Keratinocyte (primary cell): Measurements from ENCODE around the gene RRBP1. TPM values are rescaled to one million over a fixed set of nuclear protein-coding genes. Genes with fewer than 3 reads are reported as not detected.

Experiments used
- DNase-seq: peaks from one replicate; pipeline ENCODE4 v3.0.0-alpha.2; 2011; ENCODE audit warnings: low read depth, missing footprints, low spot score
- FAIRE-seq: peaks from 2 replicates; lab custom pipeline; 2011; peaks lifted over from hg19 to GRCh38; lab: Jason Lieb, UNC
- H2AFZ ChIP-seq: 2 replicates; pipeline ENCODE4 v1.6.0; 2012; ENCODE audit warnings: low read length, control low read depth, inconsistent platforms; ENCODE audit not compliant: control insufficient read depth
- H3K27ac ChIP-seq: 2 replicates; pipeline ENCODE4 v1.5.1; 2011; ENCODE audit warnings: low read length; ENCODE audit not compliant: control insufficient read depth, insufficient read depth
- H3K27me3 ChIP-seq: 3 replicates; pipeline ENCODE4 v1.6.0; 2011; ENCODE audit warnings: low read length; ENCODE audit not compliant: control insufficient read depth, insufficient read depth; ENCODE audit errors: extremely low read depth
- H3K36me3 ChIP-seq, 2 experiments: 2 replicates in 1 of 2; 3 replicates in 1 of 2; pipeline ENCODE4 v1.5.1; 2011; ENCODE audit warnings: low read length in 2 of 2, mild to moderate bottlenecking in 1 of 2; ENCODE audit not compliant: control insufficient read depth in 2 of 2, insufficient read depth in 2 of 2; ENCODE audit errors: extremely low read depth in 1 of 2
- H3K4me1 ChIP-seq: 3 replicates; pipeline ENCODE4 v1.5.1; 2011; ENCODE audit warnings: low read length; ENCODE audit not compliant: control insufficient read depth, insufficient read depth; ENCODE audit errors: extremely low read depth
- H3K4me2 ChIP-seq: 3 replicates; pipeline ENCODE4 v1.6.0; 2011; ENCODE audit warnings: low read depth, low read length; ENCODE audit not compliant: control insufficient read depth, insufficient read depth; ENCODE audit errors: extremely low read depth
- H3K4me3 ChIP-seq, 3 experiments: fragments of 200-600 bp in 1 of 3; sonication (generic) in 1 of 3; 2 replicates in 2 of 3; 3 replicates in 1 of 3; pipeline ENCODE4 v1.5.1; 2011 to 2016; ENCODE audit warnings: low read length in 3 of 3, mild to moderate bottlenecking in 3 of 3, control low read depth in 2 of 3, inconsistent platforms in 1 of 3, low read depth in 1 of 3, mixed read lengths in 1 of 3, mixed run types in 1 of 3, moderate library complexity in 1 of 3; ENCODE audit not compliant: control insufficient read depth in 2 of 3, insufficient read depth in 2 of 3; ENCODE audit errors: extremely low read depth in 1 of 3
- H3K79me2 ChIP-seq: 2 replicates; pipeline ENCODE4 v1.6.0; 2012; ENCODE audit warnings: low read length; ENCODE audit not compliant: control insufficient read depth, insufficient read depth
- H3K9ac ChIP-seq: 3 replicates; pipeline ENCODE4 v1.6.0; 2011; ENCODE audit warnings: low read length; ENCODE audit not compliant: control insufficient read depth, insufficient read depth; ENCODE audit errors: extremely low read depth
- H3K9me1 ChIP-seq: 3 replicates; pipeline ENCODE4 v1.6.0; 2011; ENCODE audit warnings: low read length; ENCODE audit not compliant: control insufficient read depth, insufficient read depth; ENCODE audit errors: extremely low read depth
- H3K9me3 ChIP-seq: 2 replicates; pipeline ENCODE4 v1.5.1; 2012; ENCODE audit warnings: low read depth, low read length; ENCODE audit not compliant: control insufficient read depth
- H4K20me1 ChIP-seq: 3 replicates; pipeline ENCODE4 v1.6.0; 2011; ENCODE audit warnings: low read length; ENCODE audit not compliant: control insufficient read depth, insufficient read depth; ENCODE audit errors: extremely low read depth
- CTCF ChIP-seq, 3 experiments: IDR thresholded peaks in 1 of 3; conservative IDR thresholded peaks in 1 of 3; optimal IDR thresholded peaks in 1 of 3; 2 replicates in 2 of 3; 3 replicates in 1 of 3; pipeline versions ENCODE3 to v1.5.1; 2011; ENCODE audit warnings: low read length in 3 of 3, mild to moderate bottlenecking in 3 of 3, moderate library complexity in 2 of 3, control low read depth in 1 of 3, inconsistent platforms in 1 of 3; ENCODE audit not compliant: insufficient read depth in 2 of 3; ENCODE audit errors: extremely low read depth in 1 of 3
- EZH2 ChIP-seq: IDR thresholded peaks from one replicate; pipeline ENCODE4 v1.6.1; 2012; ENCODE audit warnings: inconsistent platforms, mild to moderate bottlenecking, low read length, moderate library complexity
- dilution Hi-C: fragments of 300-500 bp; cut with MboI; formaldehyde crosslinking; loops from one replicate; pipeline ENCODE4 v1.7.0; 2020; ENCODE audit warnings: low sequenced_read_pairs; ENCODE audit not compliant: extremely low pct_ligation_motif_present
- polyA plus RNA-seq, 5 experiments: library from polyadenylated mRNA; depleted of rRNA in 3 of 5; stranded (reverse) in 3 of 5; stranded (forward) in 1 of 5; unstranded in 1 of 5; fragments of >200 nt; gene quantifications; 1 replicate in 1 of 5; 2 replicates in 3 of 5; 3 replicates in 1 of 5; pipeline versions ENCODE4 v1.2.1 to v1.2.3, GENCODE V29; 2011 to 2012; ENCODE audit warnings: missing spikeins in 2 of 5, low read depth in 1 of 5, low replicate concordance in 1 of 5

RRBP1 gene
- polyA plus RNA-seq, 1 donor (not counting 4 experiments of a cell fraction or from before 2014, with no cell fraction given): 43.9 TPM

GRCh38 chr20:17669306-17669931 lies 12.6 kb downstream of the RRBP1 start:
- TF ChIP-seq CTCF (optimal IDR thresholded peaks at IDR 0.05 in 1 of 3, IDR thresholded peaks at IDR 0.05 in 1 of 3, conservative IDR thresholded peaks at IDR 0.05 in 1 of 3; ENCODE audit: extremely low read depth in 1 of 3, insufficient read depth in 2 of 3, low read length in 3 of 3) (no peak), EZH2 (no peak)
- Histone ChIP-seq H4K20me1 (peaks cover 8% of the 10 kb centered on the region), H3K4me2 (no peak overlapping the region), H3K27ac (no peak overlapping the region), H3K4me1 (no peaks in the 10 kb centered on the region), H2AFZ (no peak overlapping the region), H3K9me3 (no peaks in the 10 kb centered on the region), H3K9ac (no peak overlapping the region), H3K9me1 (no peaks in the 10 kb centered on the region), H3K36me3 (peaks cover 8 to 13% of the 10 kb centered on the region in 2 experiments), H3K27me3 (no peaks in the 10 kb centered on the region), H3K4me3 (no peak overlapping the region), H3K79me2 (peaks cover 85% of the 10 kb centered on the region)
- dilution Hi-C loops: no loop called here
- no peak for FAIRE-seq
- no peak for DNase-seq

GRCh38 chr20:17668432-17668831 lies 13.6 kb downstream of the RRBP1 start:
- H3K36me3 ChIP-seq: peaks cover 6 to 13% of the 10 kb centered on the region in 2 experiments
- no peak overlapping the region for H3K4me3 ChIP-seq
- FAIRE-seq (no peak), DNase-seq (no peak)
- H3K9ac ChIP-seq: no peak overlapping the region
- no peak overlapping the region for H3K27ac ChIP-seq
- H3K9me1 ChIP-seq: no peaks in the 10 kb centered on the region
- H2AFZ ChIP-seq: no peak overlapping the region
- H4K20me1 ChIP-seq: peaks cover 8% of the 10 kb centered on the region
- TF ChIP-seq EZH2 (no peak), CTCF (optimal IDR thresholded peaks at IDR 0.05 in 1 of 3, IDR thresholded peaks at IDR 0.05 in 1 of 3, conservative IDR thresholded peaks at IDR 0.05 in 1 of 3; ENCODE audit: extremely low read depth in 1 of 3, insufficient read depth in 2 of 3, low read length in 3 of 3) (no peak)
- dilution Hi-C loops: no loop called here
- no peaks in the 10 kb centered on the region for H3K9me3 ChIP-seq
- no peaks in the 10 kb centered on the region for H3K27me3 ChIP-seq
- H3K79me2 ChIP-seq: peaks cover 85% of the 10 kb centered on the region
- H3K4me2 ChIP-seq: no peak overlapping the region
- H3K4me1 ChIP-seq: no peaks in the 10 kb centered on the region
